Coronary artery (tissue), 2 donors: ENCODE data around the gene ATP13A4.

Experiments used
- DNase-seq: peaks from one replicate; pipeline ENCODE4 v3.0.0-alpha.2; 2017; ENCODE audit warnings: low spot score
- H3K27ac ChIP-seq, 2 donors: fragments of 200-600 bp; sonication (generic); one replicate each; pipeline ENCODE4 v1.5.1; 2016 to 2019
- H3K4me3 ChIP-seq: fragments of 200-600 bp; sonication (generic); 2 replicates; pipeline ENCODE4 v1.5.1; 2016; ENCODE audit warnings: mild to moderate bottlenecking, moderate library complexity
- CTCF ChIP-seq: fragments of 200-600 bp; sonication (generic); IDR thresholded peaks from one replicate; pipeline ENCODE4 v1.5.1; 2019; ENCODE audit warnings: antibody characterized with exemption

The ATP13A4 gene

GRCh38 chr3:193488741-193489140, 66.0 kb downstream of the ATP13A4 start:
- DNase-seq: no peak
- Histone ChIP-seq H3K4me3 (no peak overlapping the region), H3K27ac (no peak overlapping the region)
- TF ChIP-seq CTCF: no peak

- no peak for TF ChIP-seq CTCF
- no peak for DNase-seq
- H3K27ac ChIP-seq: no peak overlapping the region
These were observed 70.6 kb downstream of the ATP13A4 start for GRCh38 chr3:193483988-193484539.

GRCh38 chr3:193481436-193481835, 73.3 kb downstream of the ATP13A4 start:
- no peak for TF ChIP-seq CTCF
- Histone ChIP-seq H3K4me3 (no peak overlapping the region), H3K27ac (no peak overlapping the region)
- no peak for DNase-seq

More at GRCh38 chr3:193483988-193484539, 70.6 kb downstream of the ATP13A4 start:
- H3K4me3 ChIP-seq: no peak overlapping the region

- no peak for TF ChIP-seq CTCF
- Histone ChIP-seq H3K27ac (no peak overlapping the region), H3K4me3 (no peak overlapping the region)
- no peak for DNase-seq
These were observed 80.2 kb downstream of the ATP13A4 start for GRCh38 chr3:193474446-193474845.

GRCh38 chr3:193470710-193471109, 84.0 kb downstream of the ATP13A4 start:
- Histone ChIP-seq H3K4me3 (no peak overlapping the region), H3K27ac (no peak overlapping the region)
- DNase-seq: no peak
- TF ChIP-seq CTCF: no peak

GRCh38 chr3:193465992-193466608, 88.6 kb downstream of the ATP13A4 start:
- TF ChIP-seq CTCF: no peak
- Histone ChIP-seq H3K27ac (no peak overlapping the region), H3K4me3 (no peak overlapping the region)
- no peak for DNase-seq

- DNase-seq: no peak
- Histone ChIP-seq H3K27ac (no peak overlapping the region), H3K4me3 (no peak overlapping the region)
- TF ChIP-seq CTCF: no peak
These were observed 89.8 kb downstream of the ATP13A4 start for GRCh38 chr3:193464889-193465288.
